Nephron progenitor cell (in vitro differentiated cells): ENCODE results near the gene GPC5.

Experiments used
- DNase-seq: peaks from one replicate; pipeline ENCODE4 v3.0.0; 2021
- H3K27ac Mint-ChIP-seq: 2 replicates; pipeline ENCODE4 v1.8.0; 2021; ENCODE audit warnings: mild to moderate bottlenecking, moderate library complexity, mixed read lengths
- H3K27me3 Mint-ChIP-seq: 2 replicates; pipeline ENCODE4 v1.8.0; 2021; ENCODE audit warnings: mild to moderate bottlenecking, low read depth, mixed read lengths; ENCODE audit not compliant: poor library complexity
- H3K36me3 Mint-ChIP-seq: 2 replicates; pipeline ENCODE4 v1.8.0; 2021; ENCODE audit warnings: low read depth, mixed read lengths
- H3K4me1 Mint-ChIP-seq: 2 replicates; pipeline ENCODE4 v1.8.0; 2021; ENCODE audit warnings: mixed read lengths
- H3K4me3 Mint-ChIP-seq: 2 replicates; pipeline ENCODE4 v1.8.0; 2021; ENCODE audit warnings: mild to moderate bottlenecking, moderate library complexity, mixed read lengths
- H3K9me3 Mint-ChIP-seq: 2 replicates; pipeline ENCODE4 v1.8.0; 2021; ENCODE audit warnings: mild to moderate bottlenecking, moderate library complexity, mixed read lengths
- CTCF ChIP-seq: fragments of 200-600 bp; sonication (generic); IDR thresholded peaks from 2 replicates; pipeline ENCODE4 v1.5.0; 2021; ENCODE audit warnings: antibody characterized with exemption

Gene GPC5

DNA sequence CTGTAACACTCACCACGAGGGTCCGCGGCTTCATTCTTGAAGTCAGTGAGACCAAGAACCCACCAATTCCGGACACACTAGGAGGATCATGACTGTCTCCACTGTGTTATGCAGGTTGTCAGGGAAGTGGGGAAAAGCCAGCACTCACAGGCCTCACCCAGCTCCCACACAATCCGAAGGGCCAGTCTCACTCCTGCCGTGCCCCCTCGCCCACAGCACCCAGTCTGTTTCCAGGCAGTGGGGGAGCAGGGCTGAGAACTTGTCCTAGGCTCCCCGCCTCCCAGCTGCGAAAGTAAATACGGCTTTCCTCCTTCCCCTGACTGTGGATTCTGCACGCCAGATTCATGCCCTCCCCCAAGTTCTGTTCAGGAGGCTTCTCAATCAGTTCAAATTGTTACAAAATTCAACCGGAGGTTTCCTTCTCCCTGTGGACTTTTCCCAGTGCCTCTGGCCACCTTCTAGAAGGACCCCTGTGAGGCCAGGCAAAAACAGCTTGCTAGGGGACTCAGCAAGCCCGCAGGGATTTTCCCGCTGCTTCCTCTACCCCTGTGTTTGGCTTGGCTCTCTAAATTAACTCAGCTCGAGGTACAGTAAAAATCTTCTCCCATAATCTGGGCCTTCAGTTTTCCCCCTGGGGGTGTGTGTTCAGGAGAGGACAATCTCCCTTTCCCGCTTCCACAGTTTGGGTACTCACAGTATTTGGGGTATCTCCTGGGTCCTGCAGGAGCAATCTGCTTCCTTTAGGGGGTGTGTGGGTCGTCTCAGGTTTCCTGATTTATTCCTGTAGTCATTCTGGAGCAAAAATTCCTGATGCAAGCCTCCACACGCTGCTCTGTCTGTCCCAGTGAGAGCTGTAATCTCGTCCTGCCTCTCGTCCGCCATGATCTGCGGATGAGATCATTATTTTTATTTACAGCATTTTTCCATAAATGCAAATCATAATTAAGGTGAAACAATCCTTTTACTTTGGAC is 899.8 kb downstream of the GPC5 start:
- peaks cover 9% of the 10 kb centered on the region for H3K4me1 Mint-ChIP-seq
- peaks cover 21% of the 10 kb centered on the region for H3K9me3 Mint-ChIP-seq
- no peaks in the 10 kb centered on the region for H3K36me3 Mint-ChIP-seq
- no peak for TF ChIP-seq CTCF
- peak overlapping the region; percentile 92 for H3K27ac Mint-ChIP-seq
- H3K4me3 Mint-ChIP-seq, result no peak overlapping the region
- H3K27me3 Mint-ChIP-seq, result peaks cover 4% of the 10 kb centered on the region
- DNase-seq, result no peak

DNA sequence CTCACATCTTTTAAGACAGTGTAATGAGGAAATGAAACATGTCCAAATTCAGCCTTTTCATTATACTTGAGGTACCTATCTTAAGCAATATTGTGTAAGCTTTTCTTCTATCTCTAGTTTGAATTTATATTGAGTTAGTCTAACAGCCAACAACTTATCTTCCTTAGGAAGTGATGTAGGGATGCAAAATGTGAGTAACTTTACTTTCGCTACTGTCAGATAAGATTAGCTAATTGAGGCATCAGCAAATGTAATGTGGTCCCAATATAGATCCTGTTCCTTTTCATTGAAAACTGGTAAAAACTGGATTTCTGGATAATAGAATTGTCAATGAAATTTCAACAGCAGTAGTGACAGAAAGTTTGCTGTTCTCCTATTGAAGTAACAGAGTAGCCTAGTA is 902.2 kb downstream of the GPC5 start:
- H3K9me3 Mint-ChIP-seq, result peaks cover 8% of the 10 kb centered on the region
- H3K4me3 Mint-ChIP-seq, result no peak overlapping the region
- peaks cover 4% of the 10 kb centered on the region for H3K27me3 Mint-ChIP-seq
- no peak for DNase-seq
- H3K4me1 Mint-ChIP-seq, result peaks cover 9% of the 10 kb centered on the region
- H3K36me3 Mint-ChIP-seq, result no peaks in the 10 kb centered on the region
- no peak for TF ChIP-seq CTCF
- no peak overlapping the region for H3K27ac Mint-ChIP-seq

- no peak for DNase-seq
Measured at GRCh38 chr13:92303428-92303827, 905.0 kb downstream of the GPC5 start.

DNA sequence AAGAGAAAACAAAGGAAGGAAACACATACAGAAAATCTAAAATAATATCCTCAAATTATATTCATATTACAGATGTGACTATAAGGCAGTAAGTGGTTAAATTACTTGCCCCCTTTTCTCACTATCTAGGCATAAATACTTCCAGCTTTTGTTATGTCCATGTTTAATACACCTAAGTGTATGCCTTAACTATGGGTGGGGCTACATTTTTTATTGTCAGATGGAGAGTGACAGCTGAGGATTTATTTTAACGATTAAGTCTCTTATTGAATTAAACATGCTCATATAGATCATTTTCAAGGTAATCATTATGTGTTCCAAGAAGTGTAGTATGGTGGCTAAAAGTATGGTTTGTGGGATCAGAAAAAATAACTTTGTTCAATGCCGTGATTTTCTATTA is 909.3 kb downstream of the GPC5 start:
- DNase-seq, result no peak
- H3K36me3 Mint-ChIP-seq, result no peaks in the 10 kb centered on the region
- H3K27me3 Mint-ChIP-seq, result no peaks in the 10 kb centered on the region
- no peaks in the 10 kb centered on the region for H3K4me1 Mint-ChIP-seq
- no peak overlapping the region for H3K4me3 Mint-ChIP-seq
- TF ChIP-seq CTCF, result no peak
- H3K27ac Mint-ChIP-seq, result no peak overlapping the region
- H3K9me3 Mint-ChIP-seq, result no peaks in the 10 kb centered on the region

More at GRCh38 chr13:92303428-92303827, 905.0 kb downstream of the GPC5 start:
- no peaks in the 10 kb centered on the region for H3K36me3 Mint-ChIP-seq
- H3K27me3 Mint-ChIP-seq, result peaks cover 4% of the 10 kb centered on the region
- no peak overlapping the region for H3K27ac Mint-ChIP-seq
- peaks cover 4% of the 10 kb centered on the region for H3K4me1 Mint-ChIP-seq
- TF ChIP-seq CTCF, result no peak
- no peak overlapping the region for H3K4me3 Mint-ChIP-seq
- peaks cover under 1% of the 10 kb centered on the region for H3K9me3 Mint-ChIP-seq

DNA sequence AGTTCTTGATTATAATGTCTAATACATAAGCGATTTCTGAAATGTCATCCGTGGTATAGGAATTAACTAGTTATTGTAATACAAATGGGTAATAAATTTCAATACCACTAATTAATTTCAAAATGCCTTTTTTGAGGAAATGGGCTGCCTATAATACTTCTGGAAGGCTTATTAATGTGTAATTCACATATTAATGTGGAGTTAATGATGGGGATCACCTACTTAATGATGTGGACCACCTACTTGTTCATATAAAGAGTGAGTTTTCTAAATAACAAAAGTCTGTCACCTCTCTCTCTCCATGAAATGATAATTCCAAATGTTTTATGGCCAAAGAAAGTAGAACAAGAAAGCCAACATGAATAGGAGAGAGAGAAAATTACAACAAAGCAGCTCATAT is 914.4 kb downstream of the GPC5 start:
- Mint-ChIP-seq H3K36me3 (no peaks in the 10 kb centered on the region), H3K4me3 (no peak overlapping the region), H3K27me3 (no peaks in the 10 kb centered on the region), H3K4me1 (peaks cover 19% of the 10 kb centered on the region), H3K27ac (no peak overlapping the region), H3K9me3 (no peaks in the 10 kb centered on the region)
- TF ChIP-seq CTCF, result no peak
- no peak for DNase-seq

DNA sequence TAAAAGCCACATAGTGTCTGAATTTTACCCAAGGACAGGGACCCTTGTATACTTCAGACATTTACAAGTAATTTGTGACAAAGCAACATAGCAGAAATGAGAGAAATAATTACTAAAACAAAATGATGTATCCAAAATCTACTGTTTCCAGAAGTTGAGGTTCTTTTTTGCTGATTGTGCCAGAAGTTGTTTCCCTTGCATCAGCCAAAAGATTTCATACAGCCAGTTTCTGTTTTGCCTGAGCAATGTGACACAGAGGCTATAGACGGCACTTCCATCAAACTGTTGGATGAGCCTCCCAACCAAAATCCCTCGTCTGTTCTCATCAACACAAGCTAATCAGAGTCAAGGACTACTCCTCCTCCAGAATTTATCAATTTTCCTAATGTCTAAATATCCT is 915.0 kb downstream of the GPC5 start:
- Mint-ChIP-seq H3K9me3 (no peaks in the 10 kb centered on the region), H3K27ac (no peak overlapping the region), H3K36me3 (no peaks in the 10 kb centered on the region), H3K27me3 (no peaks in the 10 kb centered on the region), H3K4me3 (no peak overlapping the region), H3K4me1 (peaks cover 19% of the 10 kb centered on the region)
- no peak for DNase-seq
- TF ChIP-seq CTCF, result no peak
